K562 (cell line): ENCODE data around the gene SORCS1. TPM values are rescaled to one million over a fixed set of nuclear protein-coding genes. Genes with fewer than 3 reads are reported as not detected.

Experiments
- ATAC-seq: fragments of 200-7000 bp; cut with Tn5 transposase; 3 replicates; pipeline ENCODE4 v1.9.1; 2020; ENCODE audit warnings: moderate library complexity
- BruUV-seq: library from RNA; stranded (reverse); fragments of 400-500 nt; replicated peaks from 2 replicates; lab custom pipeline; 2021; lab: Mats Ljungman, UMichigan
- CTCF ChIA-PET: fragments of 300-600 bp; formaldehyde crosslinking; extraction: SDS; loops from one replicate; lab custom pipeline; 2021; ENCODE audit warnings: low intra/inter-chr PET ratio; lab: Yijun Ruan, JAX
- POLR2A ChIA-PET: fragments of 300-600, 350-650 bp; sonication (Branson Sonifier 250); formaldehyde crosslinking; extraction: SDS; loops from one replicate; lab custom pipeline; 2021; ENCODE audit warnings: antibody characterized with exemption, inconsistent platforms; lab: Yijun Ruan, JAX
- DNase-seq, 4 experiments: peaks; one replicate each; pipeline versions ENCODE4 v3.0.0 to v3.0.0-alpha.2; 2011 to 2018; ENCODE audit warnings: low spot score in 3 of 4, mixed read lengths in 3 of 4; ENCODE audit errors: extremely low read depth in 1 of 4
- FAIRE-seq: peaks from 2 replicates; lab custom pipeline; 2011; peaks lifted over from hg19 to GRCh38; lab: Jason Lieb, UNC
- H2AFZ ChIP-seq: 2 replicates; pipeline ENCODE4 v1.6.0; 2011; ENCODE audit warnings: low read depth, low read length, control low read depth, inconsistent platforms
- H3K27ac ChIP-seq: fragments of 200-600 bp; 3 replicates; pipeline ENCODE4 v1.8.0; 2011; ENCODE audit warnings: low read depth, mild to moderate bottlenecking, control low read depth, inconsistent platforms, low read length, moderate library complexity, mixed read lengths; ENCODE audit errors: extremely low read depth
- H3K27me3 ChIP-seq, 2 experiments: fragments of 300-600 bp in 1 of 2; 2 replicates in 1 of 2; 3 replicates in 1 of 2; pipeline versions ENCODE4 v1.6.0 to v1.8.0; 2011; ENCODE audit warnings: inconsistent platforms in 2 of 2, low read length in 2 of 2, mild to moderate bottlenecking in 1 of 2, mixed read lengths in 1 of 2, moderate library complexity in 1 of 2; ENCODE audit not compliant: control insufficient read depth in 2 of 2, insufficient read depth in 2 of 2
- H3K36me3 ChIP-seq: fragments of 300-600 bp; 3 replicates; pipeline ENCODE4 v1.8.0; 2011; ENCODE audit warnings: mild to moderate bottlenecking, low read length, inconsistent platforms; ENCODE audit not compliant: control insufficient read depth, insufficient read depth
- H3K4me1 ChIP-seq, 2 experiments: fragments of 200-600 bp in 1 of 2; replicated peaks in 1 of 2; 2 replicates in 1 of 2; 3 replicates in 1 of 2; pipeline versions ENCODE4 v1.5.1 to v1.8.0; 2011; ENCODE audit warnings: inconsistent platforms in 2 of 2, low read length in 2 of 2, mild to moderate bottlenecking in 1 of 2, mixed read lengths in 1 of 2, moderate library complexity in 1 of 2; ENCODE audit not compliant: control insufficient read depth in 2 of 2, insufficient read depth in 2 of 2
- H3K4me2 ChIP-seq: 2 replicates; pipeline ENCODE4 v1.6.1; 2011; ENCODE audit warnings: low read length, control low read depth, inconsistent platforms, mixed read lengths; ENCODE audit not compliant: insufficient read depth
- H3K4me3 ChIP-seq: fragments of 200-600 bp; sonication (generic), shearing (Covaris generic); 2 replicates; pipeline ENCODE4 v1.5.1; 2016; ENCODE audit warnings: control low read depth, inconsistent platforms
- H3K79me2 ChIP-seq: fragments of 200-600 bp; 3 replicates; pipeline ENCODE4 v1.8.0; 2011; ENCODE audit warnings: low read length, inconsistent platforms; ENCODE audit not compliant: control insufficient read depth, insufficient read depth
- H3K9ac ChIP-seq, 2 experiments: 2 replicates each; pipeline versions ENCODE4 v1.6.0 to v1.6.1; 2011; ENCODE audit warnings: low read depth in 2 of 2, low read length in 2 of 2, control low read depth in 1 of 2, inconsistent platforms in 1 of 2, mild to moderate bottlenecking in 1 of 2, mixed read lengths in 1 of 2; ENCODE audit not compliant: insufficient read depth in 1 of 2
- H3K9me1 ChIP-seq: one replicate; pipeline ENCODE4 v1.6.0; 2011; ENCODE audit warnings: inconsistent platforms, mild to moderate bottlenecking, low read length, moderate library complexity; ENCODE audit not compliant: control insufficient read depth, insufficient read depth
- H3K9me3 ChIP-seq: replicated peaks from 2 replicates; pipeline ENCODE4 v1.5.1; 2011; ENCODE audit warnings: low read depth, low read length, inconsistent platforms; ENCODE audit not compliant: control insufficient read depth, insufficient read depth
- H4K20me1 ChIP-seq: replicated peaks from 2 replicates; pipeline ENCODE4 v1.6.1; 2011; ENCODE audit warnings: low read length, inconsistent platforms, mixed read lengths; ENCODE audit not compliant: control insufficient read depth, insufficient read depth
- ADNP ChIP-seq: fragments of 200-800 bp; sonication (Bioruptor generic); IDR thresholded peaks from 2 replicates; pipeline ENCODE4 v1.6.1; 2016; ENCODE audit warnings: missing genetic modification characterization, missing compliant biosample characterization
- CBFB ChIP-seq: sonication (generic); formaldehyde crosslinking; IDR thresholded peaks from 2 replicates; pipeline ENCODE4 v1.4.0; 2020; ENCODE audit warnings: mild to moderate bottlenecking, missing genetic modification reagents
- CBX2 ChIP-seq: fragments of 200-600 bp; sonication (generic); IDR thresholded peaks from one replicate; pipeline ENCODE4 v1.6.1; 2012; ENCODE audit warnings: mild to moderate bottlenecking, low read length, inconsistent platforms; ENCODE audit not compliant: insufficient read depth, poor library complexity, severe bottlenecking
- CREB1 ChIP-seq, 2 experiments: sonication (generic) in 1 of 2; formaldehyde crosslinking in 1 of 2; IDR thresholded peaks; 2 replicates each; pipeline versions ENCODE4 v1.6.1 to v1.8.0; 2012 to 2022; ENCODE audit warnings: inconsistent platforms in 1 of 2, mild to moderate bottlenecking in 1 of 2, missing genetic modification reagents in 1 of 2, moderate library complexity in 1 of 2
- DDX20 ChIP-seq: fragments of 450-650 bp; IDR thresholded peaks from 2 replicates; pipeline ENCODE4 v1.6.1; 2016; ENCODE audit warnings: missing genetic modification characterization, low read depth, mild to moderate bottlenecking, missing compliant biosample characterization, moderate library complexity
- FOXA1 ChIP-seq: fragments of 450-650 bp; IDR thresholded peaks from 2 replicates; pipeline ENCODE4 v1.6.1; 2016; ENCODE audit warnings: mild to moderate bottlenecking, borderline replicate concordance
- L3MBTL2 ChIP-seq: fragments of 450-650 bp; IDR thresholded peaks from 2 replicates; pipeline ENCODE4 v1.6.1; 2016; ENCODE audit warnings: mild to moderate bottlenecking, moderate library complexity
- MXI1 ChIP-seq: IDR thresholded peaks from 2 replicates; pipeline ENCODE4 v1.6.1; 2011; ENCODE audit warnings: low read depth, mild to moderate bottlenecking, improper control_type of control experiment, low read length
- MYNN ChIP-seq, 2 experiments: sonication (generic); formaldehyde crosslinking in 1 of 2; IDR thresholded peaks; 2 replicates each; pipeline versions ENCODE4 v1.5.0 to v1.6.1; 2016 to 2020; ENCODE audit warnings: antibody characterized with exemption in 1 of 2, missing genetic modification reagents in 1 of 2
- PATZ1 ChIP-seq: fragments of 250-450 bp; sonication (Bioruptor Pico); IDR thresholded peaks from 2 replicates; pipeline ENCODE4 v1.5.0; 2020; ENCODE audit warnings: mild to moderate bottlenecking, borderline replicate concordance
- SMAD3 ChIP-seq: fragments of 450-650 bp; formaldehyde crosslinking; conservative IDR thresholded peaks from 2 replicates; pipeline ENCODE4 v1.4.0; 2020; ENCODE audit warnings: mild to moderate bottlenecking
- SREBF1 ChIP-seq: fragments of 150-350 bp; IDR thresholded peaks from 2 replicates; pipeline ENCODE4 v1.6.1; 2014; ENCODE audit warnings: antibody characterized with exemption, low read depth, low read length, borderline replicate concordance
- SRSF3 ChIP-seq: fragments of 200-400 bp; formaldehyde crosslinking; IDR thresholded peaks from 2 replicates; pipeline ENCODE4 v1.6.1; 2016; ENCODE audit warnings: mild to moderate bottlenecking, low read length, moderate library complexity; ENCODE audit not compliant: insufficient read depth
- TSHZ1 ChIP-seq: fragments of 250-450 bp; sonication (Bioruptor Pico); IDR thresholded peaks from 2 replicates; pipeline ENCODE4 v1.4.0; 2020; ENCODE audit warnings: mild to moderate bottlenecking, moderate library complexity
- ZFP30 ChIP-seq: fragments of 250-450 bp; sonication (Bioruptor Pico); IDR thresholded peaks from 2 replicates; pipeline ENCODE4 v1.8.0; 2022; ENCODE audit warnings: moderate library complexity, mild to moderate bottlenecking, inconsistent platforms, borderline replicate concordance
- ZNF217 ChIP-seq: sonication (generic); formaldehyde crosslinking; IDR thresholded peaks from 2 replicates; pipeline ENCODE4 v1.8.0; 2022; ENCODE audit warnings: mild to moderate bottlenecking, missing genetic modification reagents
- ZZZ3 ChIP-seq: fragments of 450-650 bp; IDR thresholded peaks from 2 replicates; pipeline ENCODE4 v1.6.1; 2016; ENCODE audit warnings: antibody characterized with exemption, mild to moderate bottlenecking, moderate library complexity
- WGBS: fragments of 100-300 bp; shearing (Covaris generic); methylation state at CpG from one replicate; pipeline ENCODE4 v1.1.6; 2016; ENCODE audit warnings: low coverage, mixed read lengths; ENCODE audit not compliant: insufficient coverage; ENCODE audit errors: missing lambda C conversion rate; 5-methylcytosine and 5-hydroxymethylcytosine counted together
- in situ Hi-C: fragments of 300-500 bp; cut with MboI; formaldehyde crosslinking; loops from 4 replicates; pipeline ENCODE4 v1.15.0; 2018; ENCODE audit warnings: inconsistent platforms, mixed read lengths
- intact Hi-C: fragments of 100-400 bp; cut with micrococcal nuclease; formaldehyde crosslinking; loops from 2 replicates; pipeline ENCODE4 v1.14.2; 2022
- polyA plus RNA-seq, 8 experiments: library from polyadenylated mRNA; depleted of rRNA in 4 of 8; stranded (reverse) in 5 of 8; unstranded in 3 of 8; fragments of >200 nt; fragmentation: Nextera tagmentation in 2 of 8; fragmentation: Illumina TruSeq in 1 of 8; extraction: Ambion mirVana in 2 of 8; extraction: Trizol in 1 of 8; gene quantifications; 2 replicates each; pipeline versions ENCODE4 v1.2.1 to v1.2.3, GENCODE V29; 2011 to 2014; ENCODE audit warnings: inconsistent platforms in 1 of 8, missing spikeins in 1 of 8
- total RNA-seq, 7 experiments: library from RNA; depleted of rRNA in 6 of 7; stranded (reverse); fragments of >200 nt in 6 of 7; fragmentation: Illumina TruSeq in 2 of 7; extraction: Trizol in 2 of 7; gene quantifications; 2 replicates each; pipeline versions ENCODE4 v1.2.1 to v1.2.3, GENCODE V29; 2011 to 2021; ENCODE audit warnings: low replicate concordance in 1 of 7

SORCS1 gene
- total and polyA plus RNA-seq, 9 of the 15 experiments (the other 6 are each of a cell fraction or from before 2014, with no cell fraction given) = 1.5 to 3.9 (median 2.7) TPM

- TF ChIP-seq SRSF3 (no peak), MYNN (IDR thresholded peaks at IDR 0.05) (no peak), MYNN (CRISPR knock-in tag; IDR thresholded peaks at IDR 0.05) (no peak)
Observed at GRCh38 chr10:106830471-106830870, 334.0 kb downstream of the SORCS1 start (continued).

DNA sequence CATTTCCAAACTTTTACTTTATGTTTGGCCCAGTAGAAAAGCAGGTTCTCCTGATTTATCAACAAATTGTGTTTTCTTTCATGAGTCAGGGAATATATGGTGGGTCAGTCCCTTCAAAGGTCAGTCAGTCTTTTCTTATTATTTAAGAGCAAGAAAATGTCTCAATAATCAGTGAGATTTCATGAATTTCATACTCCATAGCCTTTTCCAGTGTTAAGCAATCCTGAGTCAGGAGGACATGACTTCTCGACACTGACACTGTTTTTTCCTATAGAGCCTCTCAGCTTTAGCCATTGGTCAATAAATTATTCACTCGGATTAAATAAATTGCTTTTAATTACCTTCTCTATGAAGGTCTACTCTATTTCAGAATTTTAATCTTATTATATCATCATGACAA lies 334.5 kb downstream of the SORCS1 start:
- H3K27me3 ChIP-seq = no peaks in the 10 kb centered on the region
- no peaks in the 10 kb centered on the region for H3K79me2 ChIP-seq
- ATAC-seq = no peak
- CTCF ChIA-PET = no interaction called here
- WGBS = 40% methylated on average over 2 of the region's 2 CpGs
- no peak overlapping the region for H2AFZ ChIP-seq
- FAIRE-seq = no peak
- POLR2A ChIA-PET = no interaction called here
- H3K9ac ChIP-seq = no peak overlapping the region
- H3K36me3 ChIP-seq = no peaks in the 10 kb centered on the region
- in situ Hi-C loops = no loop called here
- H4K20me1 ChIP-seq = no peaks in the 10 kb centered on the region
- no peak overlapping the region for H3K4me3 ChIP-seq
- H3K9me1 ChIP-seq = no peaks in the 10 kb centered on the region
- H3K27ac ChIP-seq = no peak overlapping the region
- intact Hi-C loops = no loop called here
- H3K4me1 ChIP-seq = no peaks in the 10 kb centered on the region; a peak in 2 of 5 replicates
- no peak overlapping the region for H3K4me2 ChIP-seq
- H3K9me3 ChIP-seq = no peaks in the 10 kb centered on the region
- BruUV-seq = no TSS peak
- no peak for DNase-seq
- TF ChIP-seq CBFB (CRISPR knock-in tag) (no peak), ZNF217 (no peak), TSHZ1 (CRISPR knock-in tag) (no peak), CBX2 (no peak), ZZZ3 (no peak), DDX20 (tag) (no peak), ZFP30 (CRISPR knock-in tag) (no peak), MXI1 (no peak), FOXA1 (no peak), CREB1 (IDR thresholded peaks at IDR 0.05) (no peak), CREB1 (CRISPR knock-in tag; IDR thresholded peaks at IDR 0.05) (no peak), SMAD3 (CRISPR knock-in tag) (no peak), SREBF1 (no peak), ADNP (tag) (no peak), L3MBTL2 (no peak), PATZ1 (CRISPR knock-in tag) (no peak)
